GDM1 (cell line): ENCODE results near the gene OMA1.
"Not testable (repeated sequence)": the region's sequence is repeated elsewhere in the genome, so short reads cannot be mapped to it uniquely, and the experiment has no call there.

Source experiments
- DNase-seq: peaks from one replicate; lab custom pipeline; 2025; lab: John Stamatoyannopoulos, UW

The OMA1 gene

DNA sequence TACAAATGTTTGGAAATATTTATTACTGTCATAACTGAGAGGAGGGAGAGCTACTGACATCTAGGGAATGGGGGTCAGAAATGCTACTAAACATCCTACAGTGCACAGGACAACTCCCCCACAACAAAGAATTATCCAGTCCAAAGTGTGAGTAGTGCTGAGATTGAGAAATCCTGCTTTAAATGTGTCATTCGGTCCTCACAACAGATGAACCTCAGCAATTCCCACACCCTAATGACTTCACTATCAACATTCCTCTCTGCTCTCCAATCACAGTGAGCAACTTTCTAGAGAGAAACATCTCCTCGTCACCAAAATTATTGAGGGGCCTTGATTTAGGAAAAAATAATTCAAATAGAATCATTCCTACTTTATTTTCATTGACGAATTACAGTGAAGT lies 18.0 kb downstream of the OMA1 start:
- no peak for DNase-seq

DNA sequence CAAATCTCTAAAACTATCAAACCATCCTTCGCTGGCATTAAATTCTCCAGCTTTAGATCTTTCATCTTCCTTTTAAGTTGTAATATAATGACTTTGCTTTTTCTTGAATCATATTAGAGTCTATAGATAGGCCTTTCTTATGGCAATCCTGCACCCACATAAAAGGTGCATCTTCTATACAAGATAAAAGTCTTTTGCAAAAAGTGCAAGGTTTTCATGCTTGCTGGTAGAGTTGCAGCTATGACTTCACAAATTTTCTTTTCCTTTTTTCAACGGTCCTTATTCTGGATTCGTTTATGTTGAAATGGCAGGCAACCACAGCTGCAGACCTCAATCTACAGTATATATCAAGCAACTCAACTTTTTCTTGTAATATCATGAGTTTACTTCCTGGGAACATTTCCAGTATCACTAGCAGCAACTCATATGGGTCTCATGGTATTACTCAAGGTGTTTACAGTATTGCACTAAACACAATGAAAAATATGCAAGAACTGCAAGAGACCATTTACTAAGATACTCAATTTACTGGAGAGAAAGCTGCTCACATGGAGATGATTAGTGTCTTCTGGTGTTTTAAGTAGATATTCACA lies 22.1 kb downstream of the OMA1 start:
- no peak for DNase-seq

DNA sequence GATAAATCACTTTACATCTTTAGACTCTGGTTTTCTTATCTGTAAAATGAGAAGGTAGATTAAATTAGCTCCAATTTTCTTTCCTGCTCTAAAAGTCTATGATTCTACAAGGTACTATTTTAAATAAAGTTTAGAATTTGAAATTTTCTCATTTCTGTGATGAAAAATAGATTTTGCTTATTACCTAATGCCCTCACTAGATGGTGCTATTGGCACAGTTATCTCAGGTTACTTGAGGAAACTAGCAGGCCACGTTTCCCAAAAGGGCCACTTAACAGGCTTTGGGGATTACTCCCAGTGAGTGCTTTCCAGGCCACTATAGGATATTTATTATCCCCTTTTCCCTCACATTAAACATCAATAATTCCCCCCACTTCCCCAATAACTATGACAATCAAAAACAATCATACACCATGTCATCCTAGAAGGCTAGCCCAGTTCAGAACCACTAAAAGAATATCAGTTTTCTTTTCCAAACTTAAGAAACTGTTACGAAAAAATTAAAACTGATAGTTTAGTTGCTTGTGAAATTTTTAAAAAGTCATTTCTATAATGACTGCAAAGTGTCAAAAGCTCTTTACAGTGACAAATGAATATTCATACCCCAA lies 30.6 kb downstream of the OMA1 start:
- DNase-seq = peak; percentile 29

DNA sequence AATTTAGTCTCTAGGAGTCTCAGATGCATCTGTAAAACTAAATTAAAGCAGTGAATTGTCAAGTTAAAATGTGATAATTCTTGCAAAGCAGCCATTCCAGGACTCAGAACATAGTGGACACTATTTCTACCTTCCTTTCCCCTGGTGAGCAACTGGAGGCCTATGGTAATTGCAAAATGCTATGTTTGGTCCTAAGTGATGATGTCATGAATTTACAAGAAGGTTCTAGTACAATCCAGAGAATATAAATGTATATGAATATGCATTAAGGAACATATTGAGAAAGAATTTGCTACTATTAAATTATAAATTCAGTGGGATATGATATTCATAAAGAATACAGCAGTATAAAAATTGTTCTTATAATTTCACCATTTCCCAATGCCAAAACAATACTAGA lies 32.6 kb downstream of the OMA1 start:
- DNase-seq = no peak

DNA sequence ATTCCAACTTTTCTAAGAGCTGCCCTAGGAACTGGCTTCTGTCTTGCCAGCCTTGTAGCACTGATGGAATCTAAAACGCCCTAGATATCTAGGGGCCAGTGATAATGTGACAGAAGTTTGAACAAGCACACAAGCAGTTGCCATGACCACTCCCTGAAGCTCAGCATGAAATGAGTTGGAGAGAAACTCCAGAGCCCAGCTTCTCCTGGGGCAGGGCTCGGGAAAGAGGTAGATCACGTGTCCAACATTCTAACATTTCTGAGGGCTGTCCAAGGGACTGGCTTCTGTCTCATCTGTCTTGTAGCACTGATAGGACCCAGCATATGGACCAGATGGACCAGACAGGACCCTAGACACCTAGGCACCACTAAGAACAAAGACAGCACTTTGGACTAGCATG lies 37.9 kb downstream of the OMA1 start:
- DNase-seq = no peak

DNA sequence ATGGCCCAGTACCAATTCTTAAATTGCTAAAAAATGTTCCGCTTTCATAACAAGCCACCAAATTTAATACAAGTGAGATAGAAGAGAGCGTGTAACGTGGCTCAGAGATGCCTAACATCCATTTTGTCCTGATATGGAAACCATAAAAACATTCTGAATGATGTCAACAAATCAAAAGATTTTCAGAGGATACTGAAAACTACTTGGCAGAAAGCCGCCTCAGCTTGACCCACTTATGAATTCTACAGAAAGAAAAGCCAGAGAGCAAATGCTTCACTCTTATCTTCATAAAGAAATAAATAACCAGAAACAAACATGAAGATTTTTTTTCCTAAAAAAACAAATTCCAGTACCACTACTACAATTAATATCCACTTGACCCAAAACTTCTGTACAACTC lies 41.2 kb downstream of the OMA1 start:
- no peak for DNase-seq

DNA sequence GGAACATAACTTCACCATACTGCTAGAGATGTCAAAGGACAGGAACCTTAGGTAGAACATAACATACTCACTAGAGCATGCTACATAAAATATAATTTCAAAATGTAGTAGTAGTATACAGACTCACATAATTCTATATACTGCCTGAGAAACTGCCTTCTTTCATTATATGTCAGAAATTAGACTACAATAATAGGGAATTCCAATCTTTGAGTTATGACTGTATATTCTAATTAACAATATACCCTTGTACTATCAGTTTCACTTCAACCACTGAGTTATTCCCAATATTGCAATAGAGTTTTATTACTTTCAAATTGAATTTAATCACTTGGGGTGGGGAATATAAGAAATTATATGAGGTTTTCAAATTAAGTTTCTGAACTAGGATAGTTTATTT lies 44.0 kb downstream of the OMA1 start:
- no peak for DNase-seq

DNA sequence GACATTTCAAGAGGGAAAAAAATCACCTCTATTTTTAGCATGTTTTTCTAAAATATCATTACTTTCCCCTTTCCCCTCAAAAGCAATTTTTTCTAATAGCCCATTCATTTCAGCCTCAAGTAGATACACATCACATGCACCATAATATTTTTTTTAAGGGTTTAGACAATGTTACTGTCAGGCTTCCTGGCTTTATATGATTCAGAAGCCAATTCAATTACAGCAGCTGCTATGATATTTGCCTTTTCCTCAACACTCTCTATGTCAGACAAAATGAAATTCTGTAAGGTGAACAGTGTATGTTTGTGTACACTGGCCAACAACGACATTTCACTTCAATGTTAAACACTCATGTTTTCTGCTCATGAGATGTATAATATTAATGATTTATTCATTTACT lies 46.5 kb downstream of the OMA1 start:
- DNase-seq = no peak

DNA sequence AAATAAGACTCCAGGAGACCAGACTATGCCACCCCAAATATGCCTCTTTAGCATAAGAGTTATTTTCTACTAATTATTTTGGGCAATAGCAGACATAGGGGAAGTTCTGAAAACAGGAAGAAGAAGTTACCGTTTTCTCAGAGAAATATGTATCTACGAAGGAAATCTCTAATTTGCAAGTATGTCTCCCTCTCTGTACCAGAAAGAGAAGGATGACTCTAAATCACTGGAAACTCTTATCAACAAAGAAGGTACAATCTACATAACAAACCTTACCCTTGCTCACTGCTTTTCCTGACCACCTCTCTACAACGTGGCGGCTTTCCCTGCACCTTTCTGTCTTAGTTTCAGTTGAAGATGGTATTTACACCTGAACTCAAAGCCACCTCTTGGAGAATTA lies 49.0 kb downstream of the OMA1 start:
- DNase-seq = no peak

DNA sequence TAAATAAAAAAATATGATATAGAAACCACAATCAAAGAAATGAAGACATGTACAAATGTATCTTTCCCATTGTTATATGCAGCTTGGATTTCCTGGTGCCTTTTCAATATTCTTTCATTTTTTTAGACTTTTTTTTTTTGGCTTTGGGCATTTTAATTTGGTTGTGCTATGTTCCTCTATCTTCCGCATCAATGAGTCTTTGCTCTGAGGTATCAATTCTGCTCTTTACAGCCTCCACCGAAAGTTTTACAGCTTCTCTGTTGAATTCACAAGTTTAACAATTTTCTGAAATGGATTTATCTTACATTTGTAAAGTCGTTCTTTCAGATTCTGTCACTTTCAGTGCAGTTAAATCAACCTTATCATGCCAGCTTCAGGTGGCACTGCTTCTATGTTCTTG lies 50.5 kb downstream of the OMA1 start:
- DNase-seq = no peak

DNA sequence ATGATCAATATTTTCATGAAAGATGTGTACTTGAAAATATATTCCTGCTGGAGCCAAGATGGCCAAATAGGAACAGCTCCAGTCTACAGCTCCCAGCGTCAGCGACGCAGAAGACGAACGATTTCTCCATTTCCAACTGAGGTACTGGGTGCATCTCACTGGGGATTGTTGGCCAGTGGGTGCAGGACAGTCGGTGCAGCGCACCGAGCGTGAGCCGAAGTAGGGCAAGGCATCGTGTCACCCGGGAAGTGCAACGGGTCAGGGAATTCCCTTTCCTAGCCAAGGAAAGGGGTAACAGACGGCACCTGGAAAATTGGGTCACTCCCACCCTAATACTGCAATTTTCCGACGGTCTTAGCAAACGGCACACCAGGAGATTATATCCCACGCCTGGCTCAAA lies 57.6 kb downstream of the OMA1 start:
- not testable (repeated sequence) for DNase-seq

DNA sequence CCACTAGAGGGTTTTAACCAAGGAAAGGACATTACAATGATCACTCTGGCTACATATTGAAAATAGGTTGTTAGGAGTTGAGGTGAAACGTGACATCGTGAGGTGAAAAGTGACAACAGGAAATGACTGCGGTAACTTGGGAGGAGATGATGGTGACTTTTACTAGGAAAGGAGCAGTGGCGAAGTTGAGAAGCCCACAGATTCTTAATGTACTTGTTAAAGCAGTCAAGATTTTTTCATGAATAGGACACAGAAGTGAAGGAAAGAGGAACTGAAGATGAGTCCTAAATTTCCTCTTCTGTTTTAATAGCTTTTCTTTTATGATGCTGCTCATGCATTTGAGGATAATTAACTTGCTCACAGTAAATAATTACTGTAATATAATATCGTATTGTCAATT lies 59.5 kb downstream of the OMA1 start:
- DNase-seq = no peak

DNA sequence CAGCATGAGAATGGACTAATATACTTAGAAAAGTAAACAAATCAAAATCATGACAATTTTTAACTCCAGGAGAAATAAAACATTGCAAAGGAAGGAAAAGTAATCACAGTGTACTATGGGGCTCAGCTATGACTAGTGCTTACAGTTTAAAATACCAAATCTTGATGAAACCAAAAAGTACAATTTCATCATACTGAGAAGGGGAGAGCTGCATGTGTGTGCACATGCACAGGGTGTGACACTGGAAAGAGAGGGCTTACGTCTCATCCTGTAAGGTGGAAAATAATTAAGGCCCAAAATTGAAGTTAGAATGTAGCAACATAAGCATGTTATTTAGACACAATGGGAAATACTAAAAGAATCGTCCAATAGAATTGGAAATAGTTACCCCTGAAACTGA lies 64.6 kb downstream of the OMA1 start:
- no peak for DNase-seq

DNA sequence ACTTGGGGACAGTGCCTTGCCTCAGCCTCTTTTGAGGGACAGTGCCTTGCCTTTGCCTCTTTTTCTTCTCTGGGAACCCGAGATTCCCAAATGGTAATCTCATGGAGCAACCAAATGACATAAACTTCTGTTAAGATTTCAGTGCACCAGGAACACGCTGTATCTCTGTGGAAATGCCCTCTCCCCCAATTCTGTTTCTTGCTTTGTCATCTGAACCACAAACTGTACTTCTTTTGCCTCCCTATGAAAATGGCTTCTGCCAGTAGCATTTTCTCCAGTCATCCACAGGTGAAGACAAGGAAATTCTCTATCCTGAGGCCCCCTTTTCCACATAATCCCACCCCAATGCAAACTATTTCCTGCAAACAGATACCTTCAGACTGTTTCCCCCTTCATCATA lies 66.3 kb downstream of the OMA1 start:
- no peak for DNase-seq

DNA sequence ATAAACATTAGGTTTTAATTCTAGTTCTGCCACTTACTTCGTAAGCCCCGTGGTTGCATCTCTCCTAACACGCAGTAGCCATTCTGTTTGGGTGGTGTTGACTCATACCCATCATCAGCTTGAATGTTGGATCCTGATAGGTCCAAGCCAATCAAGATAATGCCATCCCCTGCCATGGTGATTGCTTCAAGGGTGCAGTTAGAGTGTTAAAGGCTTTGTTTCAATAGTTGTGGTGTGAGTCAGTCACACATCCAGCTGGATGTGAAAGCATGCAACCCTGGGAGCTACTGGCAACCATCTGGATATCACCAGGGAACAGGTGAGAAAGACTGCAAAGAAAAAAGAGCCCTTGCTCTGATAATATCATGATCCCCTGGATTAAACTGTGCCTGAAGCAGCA lies 69.1 kb downstream of the OMA1 start:
- DNase-seq = no peak

DNA sequence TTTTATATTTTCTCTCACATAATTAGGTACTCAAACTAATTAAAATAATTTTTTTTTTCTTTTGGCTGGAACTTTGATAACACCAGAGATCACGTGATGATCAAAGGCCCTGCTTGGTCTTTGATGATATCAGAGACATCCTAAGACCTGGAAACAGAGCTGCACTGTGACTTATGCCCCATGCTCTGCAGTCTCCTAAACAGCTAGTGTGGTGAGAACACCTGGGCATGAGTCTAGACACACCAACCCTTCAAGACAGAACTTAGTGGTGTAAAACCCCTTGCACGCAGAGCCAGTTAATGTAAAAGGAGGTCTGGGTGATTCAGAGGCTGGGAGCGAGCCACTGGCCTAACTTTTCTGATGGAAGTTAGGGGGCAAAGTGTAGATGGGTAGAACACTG lies 70.3 kb downstream of the OMA1 start:
- no peak for DNase-seq

DNA sequence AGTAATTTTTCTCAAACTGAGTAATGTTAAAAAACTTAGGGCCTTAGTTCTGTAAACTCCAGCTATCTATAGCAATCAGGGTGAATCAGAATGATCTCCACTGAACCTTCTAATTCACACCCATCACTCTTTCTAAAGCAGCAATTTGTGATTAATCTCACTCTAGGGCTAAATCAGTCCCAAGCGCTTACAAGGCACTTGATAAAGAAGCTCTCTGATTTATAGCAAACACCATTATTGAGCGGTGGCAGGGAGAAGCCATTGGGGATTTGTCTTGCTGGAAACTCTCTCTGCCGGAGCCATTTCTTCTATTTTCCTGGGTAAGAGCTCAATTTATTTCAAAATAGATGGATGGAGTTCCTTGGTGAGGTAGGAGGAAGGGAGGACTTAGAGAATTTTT lies 77.0 kb downstream of the OMA1 start:
- DNase-seq = no peak

DNA sequence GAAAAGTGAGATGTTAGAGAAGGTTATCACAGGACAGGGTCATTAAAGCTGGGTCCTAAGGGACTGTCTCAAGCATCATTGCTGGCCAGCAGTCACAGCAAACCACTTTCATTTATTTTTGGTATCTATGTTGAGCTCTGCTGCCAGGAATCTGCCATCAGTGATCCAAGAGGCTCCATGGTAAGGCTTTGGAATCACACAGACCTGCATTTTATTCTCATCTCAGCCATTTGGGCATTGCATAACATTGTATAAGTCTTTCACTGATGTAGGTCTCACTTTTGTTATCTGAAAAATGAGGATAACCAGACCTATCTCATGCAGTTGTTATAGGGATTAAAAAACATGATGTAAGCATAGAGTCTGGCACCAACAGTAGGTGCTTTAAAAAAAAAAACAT lies 77.5 kb downstream of the OMA1 start:
- no peak for DNase-seq

DNA sequence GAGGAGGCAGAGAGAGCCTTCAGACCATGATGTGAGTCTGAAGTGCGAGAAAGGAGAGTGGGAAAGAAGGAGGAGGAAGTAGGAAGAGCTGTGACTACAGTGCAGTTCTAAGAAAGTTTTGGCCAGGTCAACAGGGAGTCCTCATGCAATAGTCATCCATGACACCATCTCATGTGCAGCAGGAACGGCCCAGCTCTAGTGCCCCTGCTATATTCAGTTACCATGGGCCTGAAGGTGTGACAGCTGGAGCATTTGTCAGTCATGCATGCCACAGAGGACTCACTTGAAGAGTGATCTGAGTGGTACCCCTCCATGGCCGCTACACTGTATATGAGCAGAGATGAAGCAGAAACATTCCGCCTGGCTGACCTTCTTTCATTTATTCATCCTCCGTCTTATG lies 77.9 kb downstream of the OMA1 start:
- DNase-seq = no peak

DNA sequence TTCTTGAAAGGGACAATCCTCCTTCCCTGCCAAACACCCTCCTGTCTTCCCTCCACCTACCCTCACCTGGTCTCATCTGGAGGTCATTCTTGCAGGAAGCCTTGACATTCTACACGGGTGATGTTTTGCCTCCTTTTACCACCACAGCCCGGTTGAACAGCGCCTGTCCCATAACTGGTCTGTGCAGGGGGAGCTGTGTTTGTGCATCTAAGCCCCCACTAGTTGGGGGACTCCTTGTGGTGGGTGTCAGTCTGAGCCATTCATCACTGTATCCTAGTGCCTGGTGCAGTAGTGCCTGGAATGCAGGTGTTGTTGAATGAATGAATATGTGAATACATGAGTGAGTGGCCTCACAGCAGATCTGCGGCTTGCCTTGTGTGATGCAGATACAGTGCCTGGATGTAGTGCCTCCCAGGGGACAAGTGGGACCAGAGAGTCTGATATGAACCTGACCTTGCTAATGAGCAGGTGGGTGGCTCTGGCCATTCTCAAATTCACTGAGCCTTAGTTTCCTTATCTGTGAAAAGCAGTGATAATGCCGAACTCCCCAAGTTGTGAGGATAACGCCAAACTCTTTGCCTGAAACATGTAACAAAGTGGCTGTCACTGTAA lies 79.8 kb downstream of the OMA1 start:
- DNase-seq = no peak

DNA sequence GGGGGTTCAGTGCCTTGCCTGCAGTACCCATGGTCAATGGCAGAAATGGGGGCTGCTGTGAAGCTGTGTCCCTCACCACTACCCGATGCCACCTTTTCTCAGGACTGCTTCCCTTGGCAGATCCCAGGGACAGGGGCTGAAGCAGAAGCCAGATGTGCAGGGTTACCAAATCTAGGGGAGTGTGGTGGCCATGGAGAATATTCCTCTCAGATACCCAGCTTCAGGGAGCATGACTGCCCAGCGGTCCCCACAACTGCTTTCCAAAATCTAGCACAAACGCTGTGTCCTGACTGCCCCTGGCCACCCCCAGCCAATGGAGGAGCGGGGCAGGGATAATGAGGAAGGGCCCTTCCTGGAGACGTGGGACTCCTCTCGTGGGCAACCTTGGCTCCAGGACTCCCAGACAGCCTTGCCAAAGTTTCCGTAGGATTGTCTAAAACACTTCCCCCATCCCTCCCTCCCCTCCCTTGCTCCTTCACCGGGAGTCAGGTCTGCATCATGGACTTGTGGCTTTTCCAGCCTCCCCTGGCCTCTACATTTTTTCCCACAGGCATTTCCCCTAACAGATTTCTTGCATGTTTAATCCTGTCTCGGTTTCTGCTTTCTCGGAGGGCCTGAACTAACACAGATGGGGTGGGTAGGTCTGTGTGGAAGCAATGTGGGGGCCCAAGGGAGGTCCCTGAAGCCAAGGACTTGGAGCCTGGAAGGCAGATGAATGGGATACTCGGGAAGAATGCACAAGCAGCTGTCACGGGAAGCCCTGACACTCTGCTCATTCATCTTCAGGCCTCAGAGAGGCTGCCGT lies 80.5 kb downstream of the OMA1 start:
- no peak for DNase-seq

DNA sequence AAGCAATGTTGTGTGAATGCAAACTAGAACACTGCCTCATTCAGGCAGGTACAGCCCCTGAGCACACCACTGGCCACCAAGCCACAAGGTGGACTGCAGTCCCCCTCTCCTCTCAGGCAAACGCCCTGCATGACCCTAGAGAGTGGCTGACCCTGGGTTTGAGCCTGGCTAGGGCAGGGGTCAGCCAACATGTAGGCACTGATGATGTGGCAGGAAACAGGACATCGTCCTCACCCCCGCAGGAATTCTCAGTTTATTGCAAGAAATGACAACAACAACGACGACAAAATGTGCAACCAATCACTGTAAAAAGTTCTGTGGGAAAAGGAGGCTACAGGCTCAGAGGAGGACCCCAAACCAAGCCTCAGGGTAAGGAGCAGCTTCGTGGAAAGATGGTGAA lies 81.3 kb downstream of the OMA1 start:
- no peak for DNase-seq

DNA sequence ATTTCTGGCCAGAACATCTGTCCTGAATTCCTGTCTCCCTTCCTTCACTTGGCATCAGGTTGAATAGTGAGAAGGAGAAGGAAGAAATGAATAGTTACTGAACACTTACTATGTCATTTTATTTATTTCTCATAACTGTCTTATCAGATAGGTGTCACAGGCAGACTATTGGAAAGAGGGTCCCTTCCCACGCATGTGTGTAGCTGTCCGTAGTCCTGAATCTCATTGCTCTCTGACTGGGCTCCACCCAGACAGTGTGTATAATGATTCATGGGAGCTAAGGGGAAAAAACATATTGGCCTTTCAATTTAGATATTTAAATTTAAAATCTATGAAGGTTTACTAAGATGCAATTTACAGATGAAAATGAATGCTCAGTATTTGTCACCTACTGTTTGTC lies 86.1 kb downstream of the OMA1 start:
- no peak for DNase-seq
